C4-2B (cell line): ENCODE data around the gene JAKMIP2.

Experiments
- CTCF ChIP-seq: fragments of 450-650 bp; conservative IDR thresholded peaks from 2 replicates; pipeline ENCODE4 v1.5.1; 2017; ENCODE audit warnings: mild to moderate bottlenecking
- ZFX ChIP-seq: fragments of 450-650 bp; IDR thresholded peaks from 2 replicates; pipeline ENCODE4 v1.6.1; 2017

- TF ChIP-seq CTCF (no peak), ZFX (no peak)
Measured at GRCh38 chr5:147776989-147777388, 5.5 kb downstream of the JAKMIP2 start.
